ENCODE data around the gene GHRHR. TPM values are rescaled to one million over a fixed set of nuclear protein-coding genes. Genes with fewer than 3 reads are reported as not detected.

The GHRHR gene
- total RNA-seq, 1 experiment from 2014 or later, result not detected

DNA sequence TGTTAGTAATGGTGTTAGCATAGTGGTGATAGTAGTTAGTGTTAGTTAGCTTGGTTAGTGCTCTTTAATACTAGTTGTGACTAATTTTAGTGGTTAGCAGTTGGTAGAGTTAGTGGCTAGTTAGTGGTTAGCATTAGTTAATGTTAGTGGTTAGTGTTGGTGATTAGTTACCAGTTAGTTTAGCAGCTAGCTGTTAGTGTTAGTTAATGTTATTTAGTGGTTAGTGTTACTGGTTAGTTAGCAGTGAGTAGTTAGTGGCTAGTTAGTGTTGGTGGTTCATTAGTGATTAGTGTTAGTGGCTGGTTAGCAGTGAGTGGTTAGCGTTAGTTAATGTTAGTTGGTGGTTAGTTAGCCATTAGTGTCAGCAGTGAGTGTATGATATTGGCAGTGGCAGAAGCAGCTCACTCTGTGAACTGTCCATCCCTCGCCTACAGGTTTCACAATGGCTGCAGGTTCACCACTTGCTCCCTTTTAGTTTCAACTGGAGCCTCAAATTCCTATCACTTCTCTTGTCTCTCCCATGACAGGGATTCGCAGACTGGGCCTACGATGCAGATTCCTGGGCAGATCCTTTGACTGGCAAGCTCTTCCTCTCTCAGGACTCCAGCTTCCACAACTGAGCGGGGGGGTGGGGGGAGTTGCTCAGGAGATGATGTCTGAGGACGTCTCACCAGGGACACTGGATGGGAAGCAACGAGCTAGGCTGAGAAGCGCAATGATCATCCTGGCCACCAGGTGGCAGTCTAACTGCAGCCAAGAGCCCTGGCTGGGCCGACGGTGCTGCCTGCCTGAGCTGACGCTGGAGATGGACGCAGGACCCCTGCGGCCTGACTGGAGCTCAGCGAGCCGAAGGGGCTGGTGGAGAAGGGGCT lies 19.5 kb downstream of the GHRHR start:
- DNase-seq, result peak; percentile 67 to 81
- H3K4me2 ChIP-seq, result 0 out of 2 replicates have a peak overlapping the region, but pooled peaks have one; percentile 0

DNA sequence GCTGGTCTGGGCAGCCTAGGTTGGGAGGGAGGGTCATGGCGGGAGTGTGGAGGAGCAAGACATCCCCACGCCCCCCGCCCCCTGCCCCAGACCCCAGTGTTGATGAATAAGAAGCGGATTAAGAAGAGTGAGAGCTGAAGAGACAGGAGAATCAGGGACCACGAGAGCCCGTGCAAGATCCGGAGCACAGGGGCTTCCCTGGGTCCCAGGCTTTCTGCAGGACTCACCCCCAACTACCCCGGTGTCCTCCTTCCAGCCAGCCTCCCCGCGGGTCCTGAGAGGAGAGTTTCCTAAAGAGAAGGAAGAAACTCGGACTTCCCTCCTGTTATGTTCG lies 20.1 kb downstream of the GHRHR start:
- Histone ChIP-seq H2AFZ (no peak overlapping the region), H3K36me3 (ENCODE audit: low read depth) (no peaks in the 10 kb centered on the region), H3K9me2 (ENCODE audit: insufficient read depth) (no peaks in the 10 kb centered on the region), H3K4me1 (replicated peaks; ENCODE audit: insufficient read depth) (peaks cover 9% of the 10 kb centered on the region), H3K4me2 (0 out of 2 replicates have a peak overlapping the region, but pooled peaks have one; percentile 0), H3K4me3 (no peak overlapping the region), H3F3A (ENCODE audit: insufficient read depth, low read depth) (no peaks in the 10 kb centered on the region), H3K27me3 (ENCODE audit: insufficient read depth, low read depth) (peaks cover 33% of the 10 kb centered on the region), H3K79me2 (ENCODE audit: low read depth) (no peaks in the 10 kb centered on the region), H3K27ac (no peak overlapping the region), H4K20me1 (ENCODE audit: insufficient read depth) (no peaks in the 10 kb centered on the region), H3K9me3 (ENCODE audit: insufficient read depth, low read depth) (no peaks in the 10 kb centered on the region)
- ChIA-PET CTCF (interaction anchor here (0.6 to 4.2 kb wide), 8 partner anchors 11 to 184 kb away, joined by 3 to 81 read pairs (median 4); no protein-coding TSS in a partner anchor), POLR2A (ENCODE audit: unreplicated experiment) (no interaction called here)
- no peak for DNase-seq
- intact Hi-C loops (cut with micrococcal nuclease; ENCODE audit: unreplicated experiment), result loop anchor here (1.0 to 5.0 kb wide), 4 partner anchors 138 to 752 kb away; no protein-coding TSS in a partner anchor
- no peak for TF ChIP-seq EZH2 (IDR thresholded peaks at IDR 0.05; ENCODE audit: low read depth)
- TF ChIP-seq, protein P1, sequence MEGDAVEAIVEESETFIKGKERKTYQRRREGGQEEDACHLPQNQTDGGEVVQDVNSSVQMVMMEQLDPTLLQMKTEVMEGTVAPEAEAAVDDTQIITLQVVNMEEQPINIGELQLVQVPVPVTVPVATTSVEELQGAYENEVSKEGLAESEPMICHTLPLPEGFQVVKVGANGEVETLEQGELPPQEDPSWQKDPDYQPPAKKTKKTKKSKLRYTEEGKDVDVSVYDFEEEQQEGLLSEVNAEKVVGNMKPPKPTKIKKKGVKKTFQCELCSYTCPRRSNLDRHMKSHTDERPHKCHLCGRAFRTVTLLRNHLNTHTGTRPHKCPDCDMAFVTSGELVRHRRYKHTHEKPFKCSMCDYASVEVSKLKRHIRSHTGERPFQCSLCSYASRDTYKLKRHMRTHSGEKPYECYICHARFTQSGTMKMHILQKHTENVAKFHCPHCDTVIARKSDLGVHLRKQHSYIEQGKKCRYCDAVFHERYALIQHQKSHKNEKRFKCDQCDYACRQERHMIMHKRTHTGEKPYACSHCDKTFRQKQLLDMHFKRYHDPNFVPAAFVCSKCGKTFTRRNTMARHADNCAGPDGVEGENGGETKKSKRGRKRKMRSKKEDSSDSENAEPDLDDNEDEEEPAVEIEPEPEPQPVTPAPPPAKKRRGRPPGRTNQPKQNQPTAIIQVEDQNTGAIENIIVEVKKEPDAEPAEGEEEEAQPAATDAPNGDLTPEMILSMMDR (conservative IDR thresholded peaks at IDR 0.05), result no peak
- BruUV-seq (replicated peaks), result no TSS peak

More for the DNA sequence above, 19.5 kb downstream of the GHRHR start:
- H3K9me2 ChIP-seq (ENCODE audit: insufficient read depth), result no peaks in the 10 kb centered on the region
- no peak overlapping the region for H2AFZ ChIP-seq
- ChIA-PET POLR2A (ENCODE audit: unreplicated experiment) (no interaction called here), CTCF (interaction anchor here (0.6 to 4.2 kb wide), 9 partner anchors 12 to 184 kb away, joined by 3 to 81 read pairs (median 4); no protein-coding TSS in a partner anchor)
- intact Hi-C loops (cut with micrococcal nuclease; ENCODE audit: unreplicated experiment), result loop anchor here (1.0 to 5.0 kb wide), 4 partner anchors 139 to 753 kb away; no protein-coding TSS in a partner anchor
- BruUV-seq (replicated peaks), result no TSS peak
- no peak overlapping the region for H3K27ac ChIP-seq
- no peaks in the 10 kb centered on the region for H3K9me3 ChIP-seq (ENCODE audit: insufficient read depth, low read depth)
- H3K4me1 ChIP-seq (replicated peaks; ENCODE audit: insufficient read depth), result peaks cover 3% of the 10 kb centered on the region
- no peaks in the 10 kb centered on the region for H3K36me3 ChIP-seq (ENCODE audit: low read depth)
- H4K20me1 ChIP-seq (ENCODE audit: insufficient read depth), result no peaks in the 10 kb centered on the region
- TF ChIP-seq, protein P1 (conservative IDR thresholded peaks at IDR 0.05), result peak; percentile 98
- TF ChIP-seq EZH2 (IDR thresholded peaks at IDR 0.05; ENCODE audit: low read depth), result no peak
- H3K79me2 ChIP-seq (ENCODE audit: low read depth), result no peaks in the 10 kb centered on the region
- no peak overlapping the region for H3K4me3 ChIP-seq
- H3K27me3 ChIP-seq (ENCODE audit: insufficient read depth, low read depth), result peaks cover 38% of the 10 kb centered on the region
- H3F3A ChIP-seq (ENCODE audit: insufficient read depth, low read depth), result no peaks in the 10 kb centered on the region

DNA sequence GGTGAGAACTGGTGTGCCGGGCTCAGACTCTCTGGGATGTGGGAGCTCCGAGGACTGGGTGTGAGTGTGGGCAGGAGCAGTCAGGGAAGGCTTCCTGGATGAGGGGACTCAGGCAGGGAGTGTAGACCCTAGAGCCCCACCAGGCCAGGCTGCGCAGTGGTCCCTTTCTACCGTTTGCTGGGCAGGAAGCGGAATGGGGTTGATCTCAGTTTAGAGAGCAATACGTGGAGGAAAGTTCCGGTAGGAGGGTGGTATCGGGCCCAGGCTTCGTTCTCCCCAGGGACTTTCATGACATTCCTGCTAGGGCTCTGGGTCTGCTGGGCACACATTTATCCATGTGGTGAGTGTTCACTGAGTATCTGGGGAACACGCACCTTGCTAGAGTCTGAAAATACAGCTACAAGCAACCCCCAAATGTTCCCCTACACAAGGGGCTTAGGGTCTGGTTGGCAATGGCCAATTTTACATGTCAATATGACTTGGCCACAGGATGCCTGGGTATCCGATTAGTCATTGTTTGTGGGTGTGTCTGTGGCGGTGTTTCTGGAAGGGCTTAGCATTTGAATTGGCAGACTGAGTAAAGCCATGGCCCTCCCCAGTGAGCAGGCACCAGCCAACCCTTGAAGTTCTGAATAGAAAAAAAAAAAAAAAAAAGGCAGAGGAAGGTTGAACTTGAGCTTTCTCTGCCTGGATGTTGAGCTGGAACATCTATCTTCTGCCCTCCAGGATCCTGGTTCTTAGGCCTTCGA lies 20.8 kb downstream of the GHRHR start:
- CTCF ChIA-PET, result interaction anchor here (0.6 to 4.2 kb wide), 7 partner anchors 9 to 1031 kb away, joined by 3 to 81 read pairs (median 4); no protein-coding TSS in a partner anchor
- no TSS peak for BruUV-seq (replicated peaks)
- peak; percentile 30 to 54 for DNase-seq
- peaks cover 12% of the 10 kb centered on the region for H3K4me1 ChIP-seq (replicated peaks; ENCODE audit: insufficient read depth)
- no peaks in the 10 kb centered on the region for H3K9me2 ChIP-seq (ENCODE audit: insufficient read depth)
- intact Hi-C loops (cut with micrococcal nuclease; ENCODE audit: unreplicated experiment), result loop anchor here (5.0 kb wide), 2 partner anchors 503 to 648 kb away; no protein-coding TSS in a partner anchor
- no peaks in the 10 kb centered on the region for H4K20me1 ChIP-seq (ENCODE audit: insufficient read depth)
- no peak overlapping the region for H2AFZ ChIP-seq
- no peak overlapping the region for H3K4me3 ChIP-seq
- H3K79me2 ChIP-seq (ENCODE audit: low read depth), result no peaks in the 10 kb centered on the region
- peaks cover 27% of the 10 kb centered on the region for H3K27me3 ChIP-seq (ENCODE audit: insufficient read depth, low read depth)
- no peaks in the 10 kb centered on the region for H3K36me3 ChIP-seq (ENCODE audit: low read depth)
- no peak for TF ChIP-seq EZH2 (IDR thresholded peaks at IDR 0.05; ENCODE audit: low read depth)
- TF ChIP-seq, protein P1 (conservative IDR thresholded peaks at IDR 0.05), result no peak
- no peaks in the 10 kb centered on the region for H3F3A ChIP-seq (ENCODE audit: insufficient read depth, low read depth)
- POLR2A ChIA-PET (ENCODE audit: unreplicated experiment), result interaction anchor here (0.7 kb wide), 1 partner anchor 151 kb away, joined by 3 read pairs; no protein-coding TSS in a partner anchor
- H3K9me3 ChIP-seq (ENCODE audit: insufficient read depth, low read depth), result no peaks in the 10 kb centered on the region
- no peak overlapping the region for H3K27ac ChIP-seq
- H3K4me2 ChIP-seq, result no peak overlapping the region

Data from PC-9 (cell line).